DMS 273 treated with DMSO at 0.1 percent for 48 hours (cell line): ENCODE measurements around the gene SIRPB1.
"Not testable (repeated sequence)": the region's sequence is repeated elsewhere in the genome, so short reads cannot be mapped to it uniquely, and the experiment has no call there.

Experiments
- DNase-seq: peaks from one replicate; lab custom pipeline; 2025; lab: John Stamatoyannopoulos, UW

The SIRPB1 gene

DNA sequence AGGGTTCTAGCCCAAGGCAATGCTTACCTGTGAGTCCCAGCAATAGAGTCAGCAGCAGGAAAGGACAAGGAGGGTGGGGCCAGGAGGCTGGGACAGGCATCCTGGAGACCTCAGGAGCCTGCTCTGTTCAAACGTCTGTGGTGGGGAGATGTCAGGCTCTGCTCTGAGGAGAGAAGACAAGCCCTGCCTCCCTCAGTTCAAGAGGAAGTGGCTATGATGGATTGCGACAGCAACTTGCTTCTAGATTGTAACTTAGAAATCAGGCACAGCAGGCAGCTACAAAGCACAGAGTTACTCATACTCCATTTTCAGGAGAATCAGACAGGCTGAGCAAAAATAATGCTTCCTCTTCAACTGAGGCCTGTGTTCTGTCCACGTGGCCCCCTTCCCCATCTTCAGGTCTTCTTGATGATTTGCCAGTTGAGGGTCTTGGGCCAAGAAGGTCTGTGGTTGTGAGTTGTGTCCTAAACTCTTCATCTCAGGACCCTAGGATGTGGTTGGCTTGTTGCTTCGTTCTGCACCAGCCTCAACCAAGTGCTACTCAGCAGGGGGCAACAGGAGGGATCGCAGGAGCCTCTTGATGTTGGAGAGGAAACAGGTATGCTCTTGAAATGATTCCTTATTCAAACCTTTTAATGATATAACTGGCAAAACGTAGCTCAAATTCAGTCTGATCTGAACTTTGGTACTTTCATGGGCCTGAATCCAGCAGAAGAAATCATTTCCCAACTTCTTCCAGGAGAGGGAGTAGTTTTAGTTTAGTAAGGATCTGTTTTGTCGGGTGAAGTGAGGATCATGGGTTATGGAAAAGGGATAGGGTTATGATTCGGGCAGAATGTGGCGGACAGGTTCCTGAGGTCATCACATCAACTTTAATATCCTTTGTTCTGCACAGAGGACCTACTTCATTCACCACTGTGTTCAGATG is 31.0 kb downstream of the SIRPB1 start:
- no peak for DNase-seq

DNA sequence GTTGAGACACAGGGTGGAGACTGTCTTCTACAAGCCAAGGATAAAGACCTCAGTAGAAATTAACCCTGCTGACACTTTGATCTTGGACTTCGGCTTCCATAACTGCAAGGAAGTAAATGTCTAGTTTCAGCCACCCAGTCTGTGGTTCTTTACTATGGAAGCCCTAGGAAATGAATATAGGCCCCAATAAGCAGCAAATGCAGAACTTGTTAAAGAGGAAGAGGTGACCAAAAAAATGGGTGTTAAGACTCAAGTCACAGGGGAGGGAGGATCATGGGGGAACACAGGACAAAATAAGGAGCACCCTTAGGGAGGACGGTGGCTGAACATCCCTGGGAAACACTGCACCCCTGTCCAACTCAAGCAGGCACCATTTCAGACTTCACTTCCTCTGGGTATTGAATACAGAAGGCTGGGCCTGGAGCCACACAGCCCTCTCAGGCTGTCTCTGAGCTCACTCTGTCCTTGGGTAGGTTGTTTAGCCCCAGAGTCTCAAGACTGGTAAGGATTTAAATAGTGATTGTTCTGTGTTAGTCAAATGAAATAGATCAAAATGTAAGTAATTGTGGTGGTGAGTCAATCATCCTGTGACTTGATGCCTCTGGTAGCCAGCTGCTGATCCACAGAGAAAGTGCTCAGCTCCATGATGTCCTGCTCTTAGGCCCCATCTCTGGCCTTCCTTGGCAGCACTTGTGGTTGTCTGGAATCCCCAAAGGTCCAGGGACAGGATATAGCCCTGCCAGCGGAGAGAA is 31.9 kb downstream of the SIRPB1 start:
- no peak for DNase-seq

DNA sequence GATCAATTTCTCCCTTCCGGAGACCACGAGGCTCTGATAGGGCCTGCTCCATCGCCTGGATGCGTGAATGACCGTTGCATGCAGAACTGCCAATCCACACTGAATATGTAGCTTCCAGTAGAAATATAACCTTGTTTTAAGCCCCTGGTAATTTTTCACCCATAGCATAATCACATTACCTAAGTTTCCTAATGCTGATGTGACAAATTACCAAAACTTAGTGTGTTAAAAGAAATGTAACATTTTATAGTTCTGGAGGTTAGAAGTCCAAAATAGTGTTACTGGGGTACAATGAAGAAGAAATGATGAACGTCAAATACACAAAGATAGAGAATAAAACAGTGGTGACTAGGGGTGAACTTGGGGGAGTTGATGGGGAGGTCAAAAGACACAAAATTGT is 40.3 kb downstream of the SIRPB1 start:
- DNase-seq, result no peak

DNA sequence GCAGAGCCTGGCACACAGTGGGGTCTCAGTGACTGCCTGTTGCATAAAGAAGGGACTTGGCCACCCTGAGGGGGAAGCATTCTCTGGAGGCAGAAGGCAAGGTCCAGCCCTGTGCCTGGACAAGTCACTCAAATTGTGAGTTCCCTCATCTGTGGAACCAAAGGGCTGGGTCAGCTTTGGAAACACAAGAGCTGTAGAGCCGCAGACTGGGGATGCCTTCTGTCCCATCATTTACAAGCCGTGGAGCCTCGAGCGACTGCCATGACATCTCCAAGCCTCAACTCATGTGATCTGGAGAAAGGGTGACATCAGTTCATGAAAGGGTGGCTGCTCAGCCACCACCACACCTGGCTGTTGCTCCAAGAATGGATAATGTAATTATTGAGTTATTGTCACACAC is 41.9 kb downstream of the SIRPB1 start:
- no peak for DNase-seq

DNA sequence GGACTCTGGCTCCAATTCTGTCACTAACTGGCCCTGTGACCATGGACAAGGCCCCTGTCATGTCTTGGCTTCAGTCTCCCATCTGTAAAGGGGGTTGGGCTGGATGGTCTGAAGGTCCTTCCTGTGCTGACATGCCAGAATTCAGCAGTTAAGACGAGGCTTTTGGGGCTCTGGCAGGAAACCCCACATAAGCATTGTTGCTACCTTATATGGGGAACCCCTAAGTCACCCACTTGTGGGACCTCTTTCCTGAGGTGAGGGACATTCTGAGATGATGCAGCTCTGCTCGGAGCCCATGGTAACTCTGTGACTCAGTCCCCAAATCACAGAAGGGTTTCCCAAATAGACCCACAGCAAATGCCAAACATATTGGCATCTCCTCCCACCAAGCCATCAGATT is 42.5 kb downstream of the SIRPB1 start:
- DNase-seq, result not testable (repeated sequence)

DNA sequence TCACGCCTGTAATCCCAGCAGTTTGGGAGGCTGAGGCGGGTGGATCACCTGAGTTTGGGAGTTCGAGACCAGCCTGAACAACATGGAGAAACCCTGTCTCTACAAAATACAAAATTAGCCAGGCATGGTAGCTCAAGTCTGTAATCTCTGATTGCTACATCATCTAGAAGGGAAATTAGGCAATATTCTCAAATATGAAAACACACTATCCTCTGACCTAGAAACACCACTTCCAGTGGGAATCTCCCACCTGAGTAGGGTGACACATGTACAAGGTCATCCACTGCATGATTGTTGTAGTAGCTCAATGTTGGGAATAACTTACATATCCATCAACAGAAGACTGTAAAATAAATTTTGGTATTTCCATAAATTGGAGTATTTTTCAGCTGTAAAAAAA is 43.2 kb downstream of the SIRPB1 start:
- DNase-seq, result no peak

DNA sequence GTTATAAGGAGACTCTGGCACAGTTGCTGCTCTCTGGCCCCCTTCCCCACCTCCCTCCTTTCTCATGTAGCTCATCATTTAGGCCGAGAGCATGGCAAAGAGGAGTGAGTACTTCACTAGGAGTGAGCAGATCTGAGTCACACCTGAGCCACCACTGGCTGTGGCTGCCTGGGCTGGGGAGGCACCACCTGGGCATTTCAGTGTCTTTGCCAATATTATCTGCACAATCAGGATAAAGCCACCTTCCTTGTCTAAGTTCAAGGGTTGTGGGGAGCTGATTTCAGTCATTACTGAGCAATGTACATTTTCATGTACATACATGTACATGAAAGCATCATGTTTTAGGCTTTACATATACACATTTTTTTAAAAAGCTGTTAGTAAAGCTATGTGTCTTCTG is 43.8 kb downstream of the SIRPB1 start:
- DNase-seq, result not testable (repeated sequence)

DNA sequence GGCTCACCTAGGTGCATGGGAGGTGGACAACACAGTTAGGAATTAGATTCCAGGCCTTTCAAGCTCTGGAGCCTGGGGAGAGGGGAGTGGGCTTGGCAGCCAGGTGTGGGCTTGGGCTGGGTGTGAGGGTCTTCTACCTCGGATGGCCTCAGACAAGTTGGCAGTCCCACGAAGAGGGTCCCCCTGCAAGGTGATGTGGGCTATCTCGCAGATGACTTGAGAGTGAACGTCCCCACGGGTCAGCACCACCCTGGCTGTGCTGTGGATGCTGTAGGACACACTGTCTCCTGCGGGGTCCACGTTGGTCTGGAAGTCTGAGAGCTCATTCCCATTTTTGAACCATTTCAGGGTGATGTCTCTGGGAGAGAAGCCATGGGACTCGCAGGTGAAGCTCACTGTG is 48.2 kb downstream of the SIRPB1 start:
- DNase-seq, result not testable (repeated sequence)
